ENCODE measurements around the gene URGCP. TPM values are rescaled to one million over a fixed set of nuclear protein-coding genes. Genes with fewer than 3 reads are reported as not detected.

The URGCP gene
- polyA plus RNA-seq, 1 of the 3 experiments (the other 2 are of a cell fraction), result 22.9 TPM

- Histone ChIP-seq H3K4me2 (no peak overlapping the region), H3K9ac (no peak overlapping the region), H3K27me3 (ENCODE audit: insufficient read depth) (no peaks in the 10 kb centered on the region), H3K4me3 (ENCODE audit: low read depth in 2 of 2, low read length in 1 of 2) (no peak overlapping the region), H3K36me3 (replicated peaks in 1 of 2; ENCODE audit: control insufficient read depth in 1 of 2, insufficient read depth in 2 of 2, low read length in 1 of 2) (peaks cover 6 to 16% of the 10 kb centered on the region in 2 experiments), H3K27ac (ENCODE audit: low read depth in 2 of 2, low read length in 1 of 2) (no peak overlapping the region), H2AFZ (ENCODE audit: low read depth) (no peak overlapping the region), H3F3A (replicated peaks; ENCODE audit: insufficient read depth) (peaks cover 5% of the 10 kb centered on the region), H4K20me1 (ENCODE audit: insufficient read depth) (peaks cover 41% of the 10 kb centered on the region), H3K79me2 (ENCODE audit: insufficient read depth) (peaks cover 94% of the 10 kb centered on the region), H3K9me3 (no peaks in the 10 kb centered on the region), H3K9me2 (no peaks in the 10 kb centered on the region), H3K4me1 (ENCODE audit: control insufficient read depth in 1 of 2, insufficient read depth in 2 of 2, low read depth in 1 of 2, low read length in 1 of 2) (peaks cover 0 to 3% of the 10 kb centered on the region in 2 experiments; a peak in 1 of 4 replicates)
- DNase-seq, result no peak
- CTCF ChIA-PET, result interaction anchor here (1.9 kb wide), 1 partner anchor 64 kb away, joined by 5 read pairs; no protein-coding TSS in a partner anchor
- 97% methylated on average over 12 of the region's 12 CpGs for WGBS (ENCODE audit: low lambda C conversion rate)
- TF ChIP-seq NFIC (IDR thresholded peaks at IDR 0.05; ENCODE audit: borderline replicate concordance) (no peak), RAD21 (IDR thresholded peaks at IDR 0.05; ENCODE audit: low read length) (no peak), YY1 (IDR thresholded peaks at IDR 0.05; ENCODE audit: low read depth) (no peak), ZBTB33 (IDR thresholded peaks at IDR 0.05; ENCODE audit: borderline replicate concordance, low read depth) (no peak), USF2 (IDR thresholded peaks at IDR 0.05; ENCODE audit: borderline replicate concordance, low read depth, low read length) (no peak), RFX5 (IDR thresholded peaks at IDR 0.05; ENCODE audit: low read length) (no peak)
- POLR2A ChIA-PET, result interaction anchor here (1.4 kb wide), 1 partner anchor 22 kb away, joined by 5 read pairs; the partner anchor contains the start of gene MRPS24
Measured at GRCh38 chr7:43891069-43891955, 15.1 kb downstream of the URGCP start.

- POLR2A ChIA-PET, result interaction anchor here (1.4 kb wide), 1 partner anchor 21 kb away, joined by 5 read pairs; the partner anchor contains the start of gene MRPS24
- Histone ChIP-seq H3K27me3 (ENCODE audit: insufficient read depth) (no peaks in the 10 kb centered on the region), H3K9me2 (no peaks in the 10 kb centered on the region), H3K4me2 (no peak overlapping the region), H3K4me3 (ENCODE audit: low read depth in 2 of 2, low read length in 1 of 2) (no peak overlapping the region), H3K36me3 (replicated peaks in 1 of 2; ENCODE audit: control insufficient read depth in 1 of 2, insufficient read depth in 2 of 2, low read length in 1 of 2) (peaks cover 13 to 24% of the 10 kb centered on the region in 2 experiments), H3K79me2 (ENCODE audit: insufficient read depth) (peaks cover 91% of the 10 kb centered on the region), H3K9ac (no peak overlapping the region), H3F3A (replicated peaks; ENCODE audit: insufficient read depth) (peaks cover 5% of the 10 kb centered on the region), H2AFZ (ENCODE audit: low read depth) (no peak overlapping the region), H3K27ac (ENCODE audit: low read depth in 2 of 2, low read length in 1 of 2) (no peak overlapping the region), H4K20me1 (ENCODE audit: insufficient read depth) (peaks cover 41% of the 10 kb centered on the region), H3K4me1 (ENCODE audit: control insufficient read depth in 1 of 2, insufficient read depth in 2 of 2, low read depth in 1 of 2, low read length in 1 of 2) (peaks cover 0 to 3% of the 10 kb centered on the region in 2 experiments; a peak in 1 of 4 replicates), H3K9me3 (no peaks in the 10 kb centered on the region)
- CTCF ChIA-PET, result interaction anchor here (0.7 to 1.9 kb wide), 2 partner anchors 12 to 65 kb away, joined by 3 to 5 read pairs; no protein-coding TSS in a partner anchor
- DNase-seq, result no peak
- 92% methylated on average over 6 of the region's 6 CpGs for WGBS (ENCODE audit: low lambda C conversion rate)
- TF ChIP-seq FOXJ3 (CRISPR knock-in tag; IDR thresholded peaks at IDR 0.05) (no peak), TCF12 (IDR thresholded peaks at IDR 0.05) (no peak), GATA2 (CRISPR knock-in tag; IDR thresholded peaks at IDR 0.05) (no peak), RFX5 (IDR thresholded peaks at IDR 0.05; ENCODE audit: low read length) (no peak), SMC3 (IDR thresholded peaks at IDR 0.05; ENCODE audit: low read depth, low read length) (no peak), TAF1 (IDR thresholded peaks at IDR 0.05; ENCODE audit: borderline replicate concordance, low read depth, low read length) (no peak), NRF1 (IDR thresholded peaks at IDR 0.05; ENCODE audit: low read depth, low read length) (no peak), EP300 (IDR thresholded peaks at IDR 0.05; ENCODE audit: borderline replicate concordance in 1 of 2, low read depth in 1 of 2, low read length in 1 of 2) (no peak), EZH2phosphoT487 (IDR thresholded peaks at IDR 0.05; ENCODE audit: borderline replicate concordance, low read depth) (no peak), FOXM1 (IDR thresholded peaks at IDR 0.05; ENCODE audit: low read depth) (no peak), USF1 (IDR thresholded peaks at IDR 0.05; ENCODE audit: borderline replicate concordance, low read depth) (no peak), RAD21 (IDR thresholded peaks at IDR 0.05; ENCODE audit: low read length) (no peak), TEAD4 (IDR thresholded peaks at IDR 0.05; ENCODE audit: borderline replicate concordance, insufficient read depth) (no peak), GABPA (IDR thresholded peaks at IDR 0.05; ENCODE audit: low read depth) (no peak), MAX (IDR thresholded peaks at IDR 0.05; ENCODE audit: low read depth) (no peak), CTCF (IDR thresholded peaks at IDR 0.05) (no peak)
Measured at GRCh38 chr7:43890468-43890867, 15.9 kb downstream of the URGCP start.

All from SK-N-SH (cell line).